ENCODE results near the gene MFSD12. TPM values are rescaled to one million over a fixed set of nuclear protein-coding genes. Genes with fewer than 3 reads are reported as not detected.

The MFSD12 gene
- total and polyA plus RNA-seq, 4 experiments from 2014 or later = 45.5 to 136 (median 91.3) TPM

DNA sequence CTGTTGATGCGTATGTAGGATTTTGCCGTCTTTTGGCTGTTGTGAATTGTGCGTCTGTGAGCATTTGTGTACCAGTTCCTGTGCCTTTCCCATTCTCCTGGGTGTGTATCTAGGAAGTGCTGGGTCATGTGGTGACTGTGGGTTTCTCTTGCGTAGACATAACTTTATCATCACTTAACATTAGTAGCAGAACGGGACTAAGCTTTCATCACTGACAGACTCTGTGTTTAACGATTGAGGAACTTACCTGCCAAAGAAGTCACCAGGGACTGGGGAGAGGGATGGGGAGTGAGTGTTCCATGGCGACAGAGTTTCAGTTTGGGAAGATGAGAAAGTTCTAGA, 36.3 kb downstream of the MFSD12 start:
- POLR2A ChIA-PET (ENCODE audit: partially characterized antibody) = no interaction called here
- H3K27ac Mint-ChIP-seq = peak overlapping the region in 4 of 7 donors; percentile 13 to 77 (median 61)

DNA sequence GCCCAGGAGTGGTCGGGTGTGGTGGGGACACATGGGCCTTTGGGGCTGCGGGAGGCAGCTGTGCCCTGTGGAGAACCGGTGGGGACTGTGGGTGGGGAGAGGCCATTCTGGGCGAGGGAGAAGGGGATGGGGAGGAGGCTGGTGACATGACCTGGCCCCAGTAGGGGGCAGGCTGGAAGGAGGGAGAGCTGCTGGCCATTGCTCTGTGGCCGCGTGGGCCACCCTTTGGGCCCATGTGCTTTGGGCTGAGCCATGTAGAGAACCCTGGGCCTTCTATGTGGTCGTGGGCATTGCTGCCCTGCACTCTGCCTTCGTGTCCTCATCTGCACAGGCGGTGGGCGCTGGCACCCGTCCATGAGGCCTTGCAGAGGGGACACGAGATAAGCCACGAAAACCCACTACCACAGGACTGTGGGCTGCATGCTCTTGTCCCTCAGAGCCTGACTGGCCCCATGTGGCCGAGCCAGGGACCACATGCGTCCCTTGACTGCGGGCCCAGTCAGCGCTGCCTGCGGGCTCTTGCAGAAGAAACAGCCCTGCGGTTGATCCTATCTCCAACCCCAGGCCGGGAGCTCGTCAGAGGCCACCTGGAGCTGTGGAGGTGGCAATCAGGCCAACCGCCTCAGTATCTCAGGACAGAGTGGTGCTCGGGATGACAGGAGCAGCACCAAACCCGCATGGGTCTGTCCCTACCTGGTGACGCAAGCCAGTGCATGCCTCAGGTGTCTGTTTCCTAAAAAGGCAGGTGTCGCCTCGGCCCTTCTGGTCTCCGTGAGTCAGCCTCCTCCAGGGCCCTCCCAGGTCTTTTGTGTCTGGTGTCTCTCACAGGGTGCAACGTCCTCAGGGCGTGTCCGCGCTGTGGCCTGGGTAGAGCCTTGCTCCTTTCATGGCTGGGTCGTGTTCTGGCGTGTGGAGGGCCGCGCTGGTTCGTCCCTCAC, 37.0 kb downstream of the MFSD12 start:
- Mint-ChIP-seq H3K27ac (peak overlapping the region in 4 of 7 donors; percentile 13 to 77 (median 46)), H3K36me3 (peaks cover 8 to 26% of the 10 kb centered on the region in 2 donors), H3K27me3 (no peaks in the 10 kb centered on the region), H3K9me3 (no peaks in the 10 kb centered on the region), H3K4me1 (peaks cover 13 to 39% (median 18%) of the 10 kb centered on the region in 4 donors), H3K4me3 (no peak overlapping the region)
- intact Hi-C loops (cut with micrococcal nuclease) = no loop called here
- no peak overlapping the region for H3K27ac ChIP-seq (ENCODE audit: low read depth, low read length)
- ChIA-PET POLR2A (ENCODE audit: partially characterized antibody) (interaction anchor here (0.6 kb wide), 1 partner anchor 17 kb away, joined by 3 read pairs; no protein-coding TSS in a partner anchor), CTCF (ENCODE audit: partially characterized antibody) (no interaction called here)
- peaks cover 15% of the 10 kb centered on the region for H3K4me1 ChIP-seq (ENCODE audit: insufficient read depth, low read length)
- no peaks in the 10 kb centered on the region for H3K27me3 ChIP-seq (ENCODE audit: insufficient read depth, low read length)
- no peak overlapping the region for H3K4me3 ChIP-seq (ENCODE audit: low read length in 2 of 2)
- no peak for DNase-seq
- H3K9me3 ChIP-seq (ENCODE audit: control insufficient read depth in 1 of 2, low read length in 2 of 2) = no peaks in the 10 kb centered on the region
- peaks cover 23% of the 10 kb centered on the region for H3K36me3 ChIP-seq (ENCODE audit: insufficient read depth, low read length)

More for the DNA sequence above, 36.3 kb downstream of the MFSD12 start:
- H3K9me3 Mint-ChIP-seq = no peaks in the 10 kb centered on the region
- H3K4me3 ChIP-seq (ENCODE audit: low read length in 2 of 2) = no peak overlapping the region
- peaks cover 11% of the 10 kb centered on the region for H3K4me1 ChIP-seq (ENCODE audit: insufficient read depth, low read length)
- H3K27ac ChIP-seq (ENCODE audit: low read depth, low read length) = no peak overlapping the region
- peaks cover 8 to 26% of the 10 kb centered on the region in 2 donors for H3K36me3 Mint-ChIP-seq
- H3K4me3 Mint-ChIP-seq = no peak overlapping the region
- H3K9me3 ChIP-seq (ENCODE audit: control insufficient read depth in 1 of 2, low read length in 2 of 2) = no peaks in the 10 kb centered on the region
- H3K27me3 ChIP-seq (ENCODE audit: insufficient read depth, low read length) = no peaks in the 10 kb centered on the region
- H3K27me3 Mint-ChIP-seq = no peaks in the 10 kb centered on the region
- intact Hi-C loops (cut with micrococcal nuclease) = no loop called here
- no peak for DNase-seq
- peaks cover 25% of the 10 kb centered on the region for H3K36me3 ChIP-seq (ENCODE audit: insufficient read depth, low read length)
- CTCF ChIA-PET (ENCODE audit: partially characterized antibody) = interaction anchor here (1.3 kb wide), 1 partner anchor 45 kb away, joined by 3 read pairs; no protein-coding TSS in a partner anchor
- peaks cover 11 to 32% (median 13%) of the 10 kb centered on the region in 4 donors for H3K4me1 Mint-ChIP-seq

DNA sequence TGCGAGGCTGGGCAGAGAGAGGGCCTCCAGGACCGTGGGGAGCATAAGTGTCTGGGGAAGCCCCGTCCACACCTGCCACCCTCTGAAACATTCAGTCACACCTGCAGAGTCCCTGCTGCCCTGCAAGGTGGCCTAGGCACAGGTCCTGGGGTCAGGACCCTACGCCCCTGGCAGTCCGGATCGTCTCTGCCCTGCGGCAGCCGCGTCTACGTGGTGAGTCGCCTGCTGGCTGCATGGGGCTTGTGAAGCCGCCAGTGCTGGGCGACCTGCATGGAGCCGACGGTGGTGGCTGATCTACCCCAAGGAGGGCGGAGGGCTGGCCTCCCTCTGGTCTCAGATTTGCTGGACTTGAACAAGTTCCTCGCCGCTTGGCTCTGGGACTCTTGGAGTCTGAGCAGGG, 38.3 kb downstream of the MFSD12 start:
- intact Hi-C loops (cut with micrococcal nuclease) = no loop called here
- H3K4me1 ChIP-seq (ENCODE audit: insufficient read depth, low read length) = peaks cover 15% of the 10 kb centered on the region
- Mint-ChIP-seq H3K27me3 (no peaks in the 10 kb centered on the region), H3K9me3 (no peaks in the 10 kb centered on the region), H3K4me1 (peaks cover 17 to 49% (median 25%) of the 10 kb centered on the region in 4 donors), H3K4me3 (no peak overlapping the region), H3K36me3 (peaks cover 8 to 19% of the 10 kb centered on the region in 2 donors), H3K27ac (no peak overlapping the region)
- POLR2A ChIA-PET (ENCODE audit: partially characterized antibody) = no interaction called here
- CTCF ChIA-PET (ENCODE audit: partially characterized antibody) = no interaction called here
- no peaks in the 10 kb centered on the region for H3K9me3 ChIP-seq (ENCODE audit: control insufficient read depth in 1 of 2, low read length in 2 of 2)
- H3K27ac ChIP-seq (ENCODE audit: low read depth, low read length) = no peak overlapping the region
- no peak for DNase-seq
- H3K4me3 ChIP-seq (ENCODE audit: low read length in 2 of 2) = no peak overlapping the region
- H3K27me3 ChIP-seq (ENCODE audit: insufficient read depth, low read length) = no peaks in the 10 kb centered on the region
- peaks cover 16% of the 10 kb centered on the region for H3K36me3 ChIP-seq (ENCODE audit: insufficient read depth, low read length)

DNA sequence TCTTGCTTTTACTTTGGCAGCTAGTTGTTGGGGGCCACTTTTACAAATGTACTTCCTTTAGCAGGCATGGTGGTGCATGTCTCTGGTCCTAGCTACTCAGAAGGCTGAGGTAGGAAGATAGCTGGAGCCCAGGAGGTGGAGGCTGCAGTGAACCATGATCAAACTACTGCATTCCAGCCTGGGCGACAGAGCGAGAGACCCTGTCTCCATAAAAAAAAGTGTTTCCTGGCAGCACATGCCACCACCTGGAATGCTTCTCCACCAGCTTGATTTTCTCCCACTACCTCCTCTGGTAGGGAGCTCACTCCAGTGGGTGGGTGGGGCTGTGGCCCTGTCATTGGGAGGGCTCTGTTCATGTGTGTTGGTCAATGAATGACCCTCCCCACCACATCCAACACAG, 38.7 kb downstream of the MFSD12 start:
- Mint-ChIP-seq H3K27ac (peak overlapping the region in 3 of 7 donors; percentile 18 to 76 (median 68)), H3K27me3 (no peaks in the 10 kb centered on the region), H3K36me3 (peaks cover 5 to 16% of the 10 kb centered on the region in 2 donors), H3K4me3 (no peak overlapping the region), H3K4me1 (peaks cover 18 to 54% (median 28%) of the 10 kb centered on the region in 4 donors), H3K9me3 (no peaks in the 10 kb centered on the region)
- Histone ChIP-seq H3K36me3 (ENCODE audit: insufficient read depth, low read length) (peaks cover 11% of the 10 kb centered on the region), H3K27me3 (ENCODE audit: insufficient read depth, low read length) (no peaks in the 10 kb centered on the region), H3K27ac (ENCODE audit: low read depth, low read length) (no peak overlapping the region), H3K9me3 (ENCODE audit: control insufficient read depth in 1 of 2, low read length in 2 of 2) (no peaks in the 10 kb centered on the region), H3K4me1 (ENCODE audit: insufficient read depth, low read length) (peaks cover 15% of the 10 kb centered on the region), H3K4me3 (ENCODE audit: low read length in 2 of 2) (no peak overlapping the region)
- intact Hi-C loops (cut with micrococcal nuclease) = no loop called here
- ChIA-PET POLR2A (ENCODE audit: partially characterized antibody) (no interaction called here), CTCF (ENCODE audit: partially characterized antibody) (no interaction called here)
- DNase-seq = no peak

DNA sequence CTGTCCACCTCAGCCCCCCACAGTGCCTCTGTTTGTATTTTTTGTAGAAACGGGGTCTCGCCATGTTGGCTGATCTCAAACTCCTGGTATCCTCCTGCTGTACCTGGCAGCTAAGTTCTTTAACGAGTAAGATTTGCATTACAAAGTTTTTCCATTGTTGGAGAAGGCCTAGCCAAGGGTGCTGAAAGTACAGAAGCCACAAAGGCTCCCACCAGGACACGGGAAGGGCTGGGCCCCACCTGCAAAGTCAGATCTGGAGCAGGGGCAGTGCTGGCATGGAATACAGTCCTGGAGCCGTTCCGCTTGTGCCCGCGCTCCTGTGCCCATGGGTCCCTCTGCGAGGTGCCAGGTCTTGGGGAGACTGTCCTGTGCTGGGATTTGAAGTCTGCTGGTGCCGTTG, 39.1 kb downstream of the MFSD12 start:
- peaks cover 7% of the 10 kb centered on the region for H3K36me3 ChIP-seq (ENCODE audit: insufficient read depth, low read length)
- H3K4me1 Mint-ChIP-seq = peaks cover 19 to 58% (median 31%) of the 10 kb centered on the region in 4 donors
- no peak overlapping the region for H3K4me3 Mint-ChIP-seq
- no peaks in the 10 kb centered on the region for H3K9me3 Mint-ChIP-seq
- ChIA-PET POLR2A (ENCODE audit: partially characterized antibody) (interaction anchor here (1.1 kb wide), 1 partner anchor 180 kb away, joined by 6 read pairs; no protein-coding TSS in a partner anchor), CTCF (ENCODE audit: partially characterized antibody) (no interaction called here)
- H3K27me3 ChIP-seq (ENCODE audit: insufficient read depth, low read length) = no peaks in the 10 kb centered on the region
- H3K36me3 Mint-ChIP-seq = peaks cover 5 to 16% of the 10 kb centered on the region in 2 donors
- no peaks in the 10 kb centered on the region for H3K27me3 Mint-ChIP-seq
- no peak overlapping the region for H3K4me3 ChIP-seq (ENCODE audit: low read length in 2 of 2)
- DNase-seq = no peak
- H3K9me3 ChIP-seq (ENCODE audit: control insufficient read depth in 1 of 2, low read length in 2 of 2) = no peaks in the 10 kb centered on the region
- no peak overlapping the region for H3K27ac ChIP-seq (ENCODE audit: low read depth, low read length)
- peaks cover 15% of the 10 kb centered on the region for H3K4me1 ChIP-seq (ENCODE audit: insufficient read depth, low read length)
- intact Hi-C loops (cut with micrococcal nuclease) = no loop called here
- H3K27ac Mint-ChIP-seq = peak overlapping the region in 5 of 7 donors; percentile 18 to 76 (median 68)

DNA sequence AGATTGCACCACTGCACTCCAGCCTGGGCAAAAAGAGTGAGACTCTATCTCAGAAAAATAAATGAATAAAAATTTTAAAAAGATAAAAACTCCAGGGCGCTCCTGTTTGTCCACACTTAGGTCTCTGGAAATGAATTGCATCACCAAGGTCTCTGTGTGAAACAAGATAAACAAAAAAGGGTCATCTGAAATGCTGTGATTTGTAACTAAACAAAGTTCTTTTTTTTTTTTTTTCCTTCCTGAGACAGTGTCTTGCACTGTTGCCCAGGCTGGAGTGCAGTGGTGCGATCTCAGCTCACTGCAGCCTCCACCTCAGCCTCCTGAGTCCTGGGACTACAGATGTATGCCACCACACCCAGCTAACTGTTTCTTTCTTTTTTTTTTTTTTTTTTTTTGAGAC, 39.7 kb downstream of the MFSD12 start:
- Mint-ChIP-seq H3K4me1 (peaks cover 19 to 60% (median 31%) of the 10 kb centered on the region in 4 donors), H3K36me3 (peaks cover 5 to 16% of the 10 kb centered on the region in 2 donors), H3K27ac (peak overlapping the region in 2 of 7 donors; percentile 64 to 87), H3K27me3 (no peaks in the 10 kb centered on the region), H3K9me3 (no peaks in the 10 kb centered on the region), H3K4me3 (no peak overlapping the region)
- H3K4me1 ChIP-seq (ENCODE audit: insufficient read depth, low read length) = peaks cover 15% of the 10 kb centered on the region
- DNase-seq = no peak
- ChIA-PET CTCF (ENCODE audit: partially characterized antibody) (interaction anchor here (2.0 kb wide), 1 partner anchor 32 kb away, joined by 6 read pairs; no protein-coding TSS in a partner anchor), POLR2A (ENCODE audit: partially characterized antibody) (interaction anchor here (1.1 kb wide), 1 partner anchor 179 kb away, joined by 6 read pairs; no protein-coding TSS in a partner anchor)
- intact Hi-C loops (cut with micrococcal nuclease) = no loop called here
- H3K27me3 ChIP-seq (ENCODE audit: insufficient read depth, low read length) = no peaks in the 10 kb centered on the region
- no peak overlapping the region for H3K4me3 ChIP-seq (ENCODE audit: low read length in 2 of 2)
- no peaks in the 10 kb centered on the region for H3K9me3 ChIP-seq (ENCODE audit: control insufficient read depth in 1 of 2, low read length in 2 of 2)
- peaks cover 5% of the 10 kb centered on the region for H3K36me3 ChIP-seq (ENCODE audit: insufficient read depth, low read length)
- H3K27ac ChIP-seq (ENCODE audit: low read depth, low read length) = no peak overlapping the region

DNA sequence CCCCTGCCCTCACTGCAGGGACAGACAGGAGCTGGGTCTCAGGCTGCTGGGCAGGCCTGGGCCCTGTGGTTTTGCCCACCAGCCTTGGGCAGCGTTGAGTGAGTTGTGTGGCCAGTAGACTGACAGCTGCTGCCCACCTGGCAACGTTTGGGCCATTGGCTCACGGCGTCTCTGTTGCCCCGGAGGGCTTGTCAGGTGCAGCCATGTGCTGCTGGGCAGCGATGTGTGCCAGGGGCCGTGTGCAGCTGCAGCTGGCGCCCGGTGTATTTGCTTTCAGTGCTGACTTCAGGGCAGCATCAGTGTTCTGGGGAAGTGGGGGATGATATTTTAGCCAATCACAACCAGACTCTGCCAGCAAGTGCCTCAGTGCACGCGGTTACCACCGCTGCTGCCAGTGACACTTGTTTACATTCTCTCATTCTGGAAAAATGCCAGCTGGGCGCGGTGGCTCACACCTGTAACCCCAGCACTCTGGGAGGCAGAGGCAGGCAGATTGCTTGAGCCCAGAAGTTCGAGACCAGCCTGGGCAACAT, 40.6 kb downstream of the MFSD12 start:
- Histone ChIP-seq H3K4me3 (ENCODE audit: low read length in 2 of 2) (no peak overlapping the region), H3K27me3 (ENCODE audit: insufficient read depth, low read length) (no peaks in the 10 kb centered on the region), H3K36me3 (ENCODE audit: insufficient read depth, low read length) (peaks cover 9% of the 10 kb centered on the region), H3K4me1 (ENCODE audit: insufficient read depth, low read length) (peaks cover 19% of the 10 kb centered on the region), H3K9me3 (ENCODE audit: control insufficient read depth in 1 of 2, low read length in 2 of 2) (no peaks in the 10 kb centered on the region), H3K27ac (ENCODE audit: low read depth, low read length) (peak overlapping the region; percentile 6)
- CTCF ChIA-PET (ENCODE audit: partially characterized antibody) = interaction anchor here (2.0 kb wide), 1 partner anchor 31 kb away, joined by 6 read pairs; no protein-coding TSS in a partner anchor
- Mint-ChIP-seq H3K27me3 (no peaks in the 10 kb centered on the region), H3K9me3 (no peaks in the 10 kb centered on the region), H3K36me3 (peaks cover 5 to 16% of the 10 kb centered on the region in 2 donors), H3K27ac (peak overlapping the region; percentile 52 to 90 (median 86)), H3K4me1 (peaks cover 19 to 65% (median 33%) of the 10 kb centered on the region in 4 donors), H3K4me3 (peak overlapping the region in 1 of 8 donors; percentile 34)
- intact Hi-C loops (cut with micrococcal nuclease) = no loop called here
- DNase-seq = peak; percentile 55 to 76 (median 74)
- POLR2A ChIA-PET (ENCODE audit: partially characterized antibody) = interaction anchor here (1.0 to 1.2 kb wide), 3 partner anchors 10 to 40 kb away, joined by 4 to 5 read pairs (median 4); partner anchors contain the start of gene FZR1
